Measurements from ENCODE around the gene ZDHHC21.

ZDHHC21 gene

DNA sequence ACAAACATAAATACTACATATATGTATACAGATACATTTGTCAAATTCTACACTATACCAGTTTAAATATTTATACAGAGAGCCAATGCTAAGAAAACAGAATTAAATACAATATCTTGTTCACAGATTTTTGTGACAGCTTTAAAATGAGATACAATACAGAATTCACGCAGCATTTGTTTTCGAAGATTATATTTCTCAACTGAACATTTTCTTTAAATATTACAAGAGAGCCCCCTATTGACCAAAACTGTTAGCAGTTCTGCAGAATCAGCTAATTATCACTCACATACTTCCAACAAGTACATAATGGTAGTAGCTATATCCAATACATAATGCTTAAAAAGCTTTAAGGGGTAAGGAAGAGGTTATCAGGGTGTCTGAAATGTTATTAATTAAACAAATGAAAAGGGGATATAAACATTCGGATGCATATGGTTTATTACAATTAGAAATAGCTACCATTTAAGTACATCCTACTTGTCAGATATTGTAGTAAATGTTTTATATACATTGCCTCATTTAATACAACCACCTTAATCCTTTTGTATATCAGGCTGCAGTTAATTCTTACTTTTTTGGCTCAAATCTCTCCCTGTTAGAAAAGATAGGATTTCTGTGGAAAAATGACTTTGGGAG is 31.7 kb downstream of the ZDHHC21 start (continued):
- no peak for TF ChIP-seq ZC3H10 (CRISPR knock-in tag; IDR thresholded peaks at IDR 0.05)
- no peak for TF ChIP-seq BACH2 (CRISPR knock-in tag; IDR thresholded peaks at IDR 0.05; ENCODE audit: borderline replicate concordance)
- no peak for TF ChIP-seq ZNF565 (CRISPR knock-in tag; conservative IDR thresholded peaks at IDR 0.05; ENCODE audit: low read depth)

DNA sequence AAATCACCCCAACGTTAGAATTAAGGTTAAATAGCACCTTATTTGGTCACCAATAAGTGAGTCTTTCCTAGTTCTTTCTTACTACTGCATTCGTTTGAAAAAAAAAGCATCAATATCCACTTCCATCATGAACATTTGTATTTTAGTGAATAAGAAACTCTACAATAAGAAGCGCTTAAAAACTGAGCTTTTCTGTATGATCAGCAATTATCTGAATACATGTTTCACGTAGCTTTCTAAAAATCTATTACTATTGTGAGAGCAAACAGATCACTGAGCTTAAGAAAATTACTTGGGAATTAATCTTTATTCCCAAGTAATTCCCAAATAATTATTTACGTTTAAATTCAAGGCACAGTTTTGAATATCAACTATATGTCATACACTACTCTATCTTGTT is 32.5 kb downstream of the ZDHHC21 start:
- no peak for ATAC-seq
- no peak for TF ChIP-seq OSR1 (CRISPR knock-in tag; IDR thresholded peaks at IDR 0.05)
- TF ChIP-seq CSDC2 (CRISPR knock-in tag; IDR thresholded peaks at IDR 0.05): no peak
- TF ChIP-seq SNAI2 (CRISPR knock-in tag; IDR thresholded peaks at IDR 0.05): no peak
- no peak for TF ChIP-seq ZC3H10 (CRISPR knock-in tag; IDR thresholded peaks at IDR 0.05)
- TF ChIP-seq, protein P1, sequence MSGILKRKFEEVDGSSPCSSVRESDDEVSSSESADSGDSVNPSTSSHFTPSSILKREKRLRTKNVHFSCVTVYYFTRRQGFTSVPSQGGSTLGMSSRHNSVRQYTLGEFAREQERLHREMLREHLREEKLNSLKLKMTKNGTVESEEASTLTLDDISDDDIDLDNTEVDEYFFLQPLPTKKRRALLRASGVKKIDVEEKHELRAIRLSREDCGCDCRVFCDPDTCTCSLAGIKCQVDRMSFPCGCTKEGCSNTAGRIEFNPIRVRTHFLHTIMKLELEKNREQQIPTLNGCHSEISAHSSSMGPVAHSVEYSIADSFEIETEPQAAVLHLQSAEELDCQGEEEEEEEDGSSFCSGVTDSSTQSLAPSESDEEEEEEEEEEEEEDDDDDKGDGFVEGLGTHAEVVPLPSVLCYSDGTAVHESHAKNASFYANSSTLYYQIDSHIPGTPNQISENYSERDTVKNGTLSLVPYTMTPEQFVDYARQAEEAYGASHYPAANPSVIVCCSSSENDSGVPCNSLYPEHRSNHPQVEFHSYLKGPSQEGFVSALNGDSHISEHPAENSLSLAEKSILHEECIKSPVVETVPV (CRISPR knock-in tag; IDR thresholded peaks at IDR 0.05): no peak
- no peak for TF ChIP-seq ZNF70 (CRISPR knock-in tag; IDR thresholded peaks at IDR 0.05)
- no peak for TF ChIP-seq ZNF8 (CRISPR knock-in tag; IDR thresholded peaks at IDR 0.05)
- TF ChIP-seq ZNF565 (CRISPR knock-in tag; conservative IDR thresholded peaks at IDR 0.05; ENCODE audit: low read depth): no peak
- TF ChIP-seq, protein P2, sequence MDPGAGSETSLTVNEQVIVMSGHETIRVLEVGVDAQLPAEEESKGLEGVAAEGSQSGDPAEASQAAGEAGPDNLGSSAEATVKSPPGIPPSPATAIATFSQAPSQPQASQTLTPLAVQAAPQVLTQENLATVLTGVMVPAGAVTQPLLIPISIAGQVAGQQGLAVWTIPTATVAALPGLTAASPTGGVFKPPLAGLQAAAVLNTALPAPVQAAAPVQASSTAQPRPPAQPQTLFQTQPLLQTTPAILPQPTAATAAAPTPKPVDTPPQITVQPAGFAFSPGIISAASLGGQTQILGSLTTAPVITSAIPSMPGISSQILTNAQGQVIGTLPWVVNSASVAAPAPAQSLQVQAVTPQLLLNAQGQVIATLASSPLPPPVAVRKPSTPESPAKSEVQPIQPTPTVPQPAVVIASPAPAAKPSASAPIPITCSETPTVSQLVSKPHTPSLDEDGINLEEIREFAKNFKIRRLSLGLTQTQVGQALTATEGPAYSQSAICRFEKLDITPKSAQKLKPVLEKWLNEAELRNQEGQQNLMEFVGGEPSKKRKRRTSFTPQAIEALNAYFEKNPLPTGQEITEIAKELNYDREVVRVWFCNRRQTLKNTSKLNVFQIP (CRISPR knock-in tag; IDR thresholded peaks at IDR 0.05; ENCODE audit: borderline replicate concordance, low read depth): no peak
- TF ChIP-seq BACH2 (CRISPR knock-in tag; IDR thresholded peaks at IDR 0.05; ENCODE audit: borderline replicate concordance): no peak
- TF ChIP-seq GLIS3 (CRISPR knock-in tag; IDR thresholded peaks at IDR 0.05): no peak
- TF ChIP-seq ARNTL (CRISPR knock-in tag; IDR thresholded peaks at IDR 0.05; ENCODE audit: borderline replicate concordance, low read depth): no peak

DNA sequence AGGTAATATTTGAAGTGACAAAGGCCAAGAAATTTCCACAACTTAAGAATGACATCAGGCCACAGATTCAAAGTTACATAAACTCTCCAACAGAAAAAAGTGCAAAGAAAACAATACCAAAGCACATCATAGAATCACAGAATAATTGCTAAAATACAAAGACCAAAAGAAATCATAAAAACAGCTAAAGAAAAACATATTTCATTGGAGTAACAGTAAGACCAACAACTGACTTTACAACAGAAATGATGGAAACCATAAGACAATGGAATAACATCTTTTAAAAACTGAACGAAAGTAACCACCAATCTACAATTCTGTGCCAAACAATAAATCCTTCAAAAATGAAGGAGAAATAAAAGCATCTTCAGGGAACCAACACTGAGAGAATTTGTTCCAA is 38.3 kb downstream of the ZDHHC21 start:
- TF ChIP-seq SNAI2 (CRISPR knock-in tag; IDR thresholded peaks at IDR 0.05) (no peak), ZFP3 (CRISPR knock-in tag; IDR thresholded peaks at IDR 0.05) (no peak), PPARA (CRISPR knock-in tag; IDR thresholded peaks at IDR 0.05; ENCODE audit: borderline replicate concordance) (no peak), OSR1 (CRISPR knock-in tag; IDR thresholded peaks at IDR 0.05) (no peak), ZNF8 (CRISPR knock-in tag; IDR thresholded peaks at IDR 0.05) (no peak), GLIS3 (CRISPR knock-in tag; IDR thresholded peaks at IDR 0.05) (no peak), ZFP30 (CRISPR knock-in tag; IDR thresholded peaks at IDR 0.05) (no peak), ZNF70 (CRISPR knock-in tag; IDR thresholded peaks at IDR 0.05) (no peak)
- no peak for ATAC-seq

DNA sequence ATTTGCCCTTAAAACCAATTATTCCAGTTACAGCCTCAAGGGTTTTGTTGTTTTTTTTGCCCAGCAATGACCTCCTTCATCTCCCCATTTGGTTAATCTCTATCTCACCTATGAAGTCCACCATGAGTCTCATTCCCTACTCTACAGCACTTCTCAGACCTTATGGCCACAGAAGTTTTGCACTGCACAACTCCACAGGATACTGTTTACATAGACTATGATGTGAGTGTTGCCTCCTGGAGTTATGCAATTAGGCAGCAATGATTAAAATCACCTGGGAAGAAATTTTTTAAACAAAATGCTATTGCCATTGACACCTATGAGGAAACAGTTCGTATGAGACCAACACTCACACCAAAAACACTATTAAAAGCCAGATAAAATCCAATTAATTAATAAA is 39.7 kb downstream of the ZDHHC21 start:
- no peak for ATAC-seq
- TF ChIP-seq PPARA (CRISPR knock-in tag; IDR thresholded peaks at IDR 0.05; ENCODE audit: borderline replicate concordance) (no peak), ISL1 (CRISPR knock-in tag; IDR thresholded peaks at IDR 0.05) (no peak), RARB (CRISPR knock-in tag; IDR thresholded peaks at IDR 0.05) (no peak), ZNF70 (CRISPR knock-in tag; IDR thresholded peaks at IDR 0.05) (no peak), ZC3H10 (CRISPR knock-in tag; IDR thresholded peaks at IDR 0.05) (no peak)
- TF ChIP-seq, protein P1 (CRISPR knock-in tag; IDR thresholded peaks at IDR 0.05): no peak
- TF ChIP-seq, protein P3, sequence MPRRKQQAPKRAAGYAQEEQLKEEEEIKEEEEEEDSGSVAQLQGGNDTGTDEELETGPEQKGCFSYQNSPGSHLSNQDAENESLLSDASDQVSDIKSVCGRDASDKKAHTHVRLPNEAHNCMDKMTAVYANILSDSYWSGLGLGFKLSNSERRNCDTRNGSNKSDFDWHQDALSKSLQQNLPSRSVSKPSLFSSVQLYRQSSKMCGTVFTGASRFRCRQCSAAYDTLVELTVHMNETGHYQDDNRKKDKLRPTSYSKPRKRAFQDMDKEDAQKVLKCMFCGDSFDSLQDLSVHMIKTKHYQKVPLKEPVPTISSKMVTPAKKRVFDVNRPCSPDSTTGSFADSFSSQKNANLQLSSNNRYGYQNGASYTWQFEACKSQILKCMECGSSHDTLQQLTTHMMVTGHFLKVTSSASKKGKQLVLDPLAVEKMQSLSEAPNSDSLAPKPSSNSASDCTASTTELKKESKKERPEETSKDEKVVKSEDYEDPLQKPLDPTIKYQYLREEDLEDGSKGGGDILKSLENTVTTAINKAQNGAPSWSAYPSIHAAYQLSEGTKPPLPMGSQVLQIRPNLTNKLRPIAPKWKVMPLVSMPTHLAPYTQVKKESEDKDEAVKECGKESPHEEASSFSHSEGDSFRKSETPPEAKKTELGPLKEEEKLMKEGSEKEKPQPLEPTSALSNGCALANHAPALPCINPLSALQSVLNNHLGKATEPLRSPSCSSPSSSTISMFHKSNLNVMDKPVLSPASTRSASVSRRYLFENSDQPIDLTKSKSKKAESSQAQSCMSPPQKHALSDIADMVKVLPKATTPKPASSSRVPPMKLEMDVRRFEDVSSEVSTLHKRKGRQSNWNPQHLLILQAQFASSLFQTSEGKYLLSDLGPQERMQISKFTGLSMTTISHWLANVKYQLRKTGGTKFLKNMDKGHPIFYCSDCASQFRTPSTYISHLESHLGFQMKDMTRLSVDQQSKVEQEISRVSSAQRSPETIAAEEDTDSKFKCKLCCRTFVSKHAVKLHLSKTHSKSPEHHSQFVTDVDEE (CRISPR knock-in tag; IDR thresholded peaks at IDR 0.05): no peak
- TF ChIP-seq, protein P2 (CRISPR knock-in tag; IDR thresholded peaks at IDR 0.05; ENCODE audit: borderline replicate concordance, low read depth): no peak
